ENCODE data around the gene KDR. TPM values are rescaled to one million over a fixed set of nuclear protein-coding genes. Genes with fewer than 3 reads are reported as not detected.

Gene KDR
- total and polyA plus RNA-seq, 4 donors: 6.1 to 39.1 (median 24.6) TPM

DNA sequence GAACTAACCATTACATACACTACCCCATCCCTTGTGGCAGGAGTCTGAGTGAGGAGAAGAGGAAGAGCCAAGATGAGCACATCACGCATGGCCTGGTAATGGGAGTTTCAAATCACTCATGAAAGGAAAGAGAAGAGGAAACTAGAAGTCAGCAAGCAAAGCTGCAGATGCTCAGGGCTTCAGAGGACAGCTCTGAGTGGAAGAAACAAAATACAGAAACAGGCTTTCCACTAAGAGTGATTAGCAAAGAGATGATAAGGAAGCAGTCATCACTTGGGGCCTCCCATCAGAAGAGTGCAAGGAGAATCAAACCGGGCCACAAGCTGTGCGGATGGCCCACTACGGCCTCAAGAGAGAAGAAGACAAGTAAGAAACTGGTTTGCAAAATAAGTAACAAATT is 25.6 kb downstream of the KDR start:
- no peak overlapping the region for H3K4me3 ChIP-seq (ENCODE audit: low read depth in 1 of 3, low read length in 3 of 3)
- TF ChIP-seq FOXA2 (IDR thresholded peaks at IDR 0.05): no peak
- TF ChIP-seq FOXA1 (IDR thresholded peaks at IDR 0.05): no peak
- TF ChIP-seq HNF4G (IDR thresholded peaks at IDR 0.05): no peak
- no peak for TF ChIP-seq NR2F2 (IDR thresholded peaks at IDR 0.05)
- no peak overlapping the region for H3K27ac ChIP-seq (ENCODE audit: low read depth in 1 of 2, low read length in 2 of 2)
- no peaks in the 10 kb centered on the region for H3K4me1 ChIP-seq (ENCODE audit: control insufficient read depth in 4 of 4, insufficient read depth in 4 of 4, low read length in 3 of 4)
- peaks cover 0 to 4% (median 0%) of the 10 kb centered on the region in 4 donors for H3K36me3 ChIP-seq (ENCODE audit: control insufficient read depth in 4 of 4, insufficient read depth in 3 of 4, low read depth in 1 of 4, low read length in 3 of 4)
- DNase-seq (ENCODE audit: low spot score): no peak
- no peaks in the 10 kb centered on the region for H3K27me3 ChIP-seq (ENCODE audit: control insufficient read depth in 4 of 4, insufficient read depth in 4 of 4, low read length in 3 of 4)
- no peaks in the 10 kb centered on the region for H3K9me3 ChIP-seq (ENCODE audit: control insufficient read depth in 4 of 4, low read length in 3 of 4)
- 77% methylated on average over 4 of the region's 4 CpGs for WGBS
- H3K9ac ChIP-seq (ENCODE audit: low read depth in 1 of 2, low read length in 2 of 2): no peak overlapping the region

DNA sequence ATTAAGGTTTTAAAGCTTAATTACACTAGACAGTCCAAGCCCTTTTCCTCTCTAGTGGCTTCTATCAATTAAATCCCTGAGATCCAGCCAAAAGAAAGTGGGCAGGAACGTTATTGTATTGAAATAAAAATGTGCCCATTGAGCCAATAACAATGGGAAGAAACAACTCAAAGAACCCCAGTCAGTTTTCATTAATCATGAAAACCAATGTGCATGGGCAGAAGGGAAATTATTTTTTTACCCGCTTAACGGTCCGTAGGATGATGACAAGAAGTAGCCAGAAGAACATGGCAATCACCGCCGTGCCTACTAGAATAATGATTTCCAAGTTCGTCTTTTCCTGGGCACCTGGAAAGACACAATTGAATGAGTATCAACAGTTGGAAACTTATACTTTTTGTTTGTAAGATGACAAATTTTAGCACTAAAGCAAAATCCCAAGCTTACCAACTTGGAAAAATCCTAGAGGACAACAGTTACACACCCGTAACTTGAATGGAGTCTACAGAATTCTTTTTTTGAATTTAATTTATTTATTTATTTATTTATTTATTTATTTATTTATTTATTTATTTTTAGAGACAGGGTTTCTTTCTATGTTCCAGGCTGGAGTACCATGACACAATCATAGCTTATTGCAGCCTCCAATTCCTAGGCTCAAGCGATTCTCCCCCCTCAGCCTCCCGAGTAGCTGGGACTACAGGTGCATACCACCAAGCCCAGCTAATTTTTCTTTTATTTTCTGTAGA is 26.8 kb downstream of the KDR start:
- H3K27ac ChIP-seq (ENCODE audit: low read depth in 1 of 2, low read length in 2 of 2): no peak overlapping the region
- no peak overlapping the region for H3K4me3 ChIP-seq (ENCODE audit: low read depth in 1 of 3, low read length in 3 of 3)
- 84% methylated on average over 10 of the region's 10 CpGs for WGBS
- no peaks in the 10 kb centered on the region for H3K27me3 ChIP-seq (ENCODE audit: control insufficient read depth in 4 of 4, insufficient read depth in 4 of 4, low read length in 3 of 4)
- TF ChIP-seq EGR1 (IDR thresholded peaks at IDR 0.05; ENCODE audit: low read depth in 2 of 2): peak in 1 of 2 donors; percentile 11
- TF ChIP-seq JUND (IDR thresholded peaks at IDR 0.05): no peak
- DNase-seq (ENCODE audit: low spot score): no peak
- no peaks in the 10 kb centered on the region for H3K9me3 ChIP-seq (ENCODE audit: control insufficient read depth in 4 of 4, low read length in 3 of 4)
- no peaks in the 10 kb centered on the region for H3K4me1 ChIP-seq (ENCODE audit: control insufficient read depth in 4 of 4, insufficient read depth in 4 of 4, low read length in 3 of 4)
- no peaks in the 10 kb centered on the region for H3K36me3 ChIP-seq (ENCODE audit: control insufficient read depth in 4 of 4, insufficient read depth in 3 of 4, low read depth in 1 of 4, low read length in 3 of 4)
- no peak overlapping the region for H3K9ac ChIP-seq (ENCODE audit: low read depth in 1 of 2, low read length in 2 of 2)

DNA sequence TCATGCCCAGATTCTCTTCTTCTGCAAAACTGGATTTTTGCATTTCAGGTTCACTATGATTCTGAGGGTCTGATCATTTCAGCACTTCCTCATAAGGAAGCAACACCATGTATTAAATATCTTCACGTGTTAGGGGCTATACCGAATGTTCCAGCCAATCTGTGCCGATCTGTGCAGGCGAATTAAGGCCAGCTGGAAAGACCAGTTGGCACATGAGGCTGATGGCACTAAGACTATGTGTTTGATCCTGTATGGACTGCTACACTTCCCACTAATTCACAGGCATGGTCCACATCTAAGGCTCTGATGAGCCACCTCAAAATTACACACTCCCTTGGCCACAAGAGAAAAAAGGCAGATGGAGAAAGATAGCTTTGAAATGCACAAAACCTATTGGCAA is 28.8 kb downstream of the KDR start:
- H3K27me3 ChIP-seq (ENCODE audit: control insufficient read depth in 4 of 4, insufficient read depth in 4 of 4, low read length in 3 of 4): no peaks in the 10 kb centered on the region
- WGBS: 77% methylated on average over 4 of the region's 4 CpGs
- H3K4me3 ChIP-seq (ENCODE audit: low read depth in 1 of 3, low read length in 3 of 3): no peak overlapping the region
- no peaks in the 10 kb centered on the region for H3K36me3 ChIP-seq (ENCODE audit: control insufficient read depth in 4 of 4, insufficient read depth in 3 of 4, low read depth in 1 of 4, low read length in 3 of 4)
- H3K27ac ChIP-seq (ENCODE audit: low read depth in 1 of 2, low read length in 2 of 2): no peak overlapping the region
- H3K9me3 ChIP-seq (ENCODE audit: control insufficient read depth in 4 of 4, low read length in 3 of 4): no peaks in the 10 kb centered on the region
- H3K4me1 ChIP-seq (ENCODE audit: control insufficient read depth in 4 of 4, insufficient read depth in 4 of 4, low read length in 3 of 4): no peaks in the 10 kb centered on the region
- TF ChIP-seq, protein P1, sequence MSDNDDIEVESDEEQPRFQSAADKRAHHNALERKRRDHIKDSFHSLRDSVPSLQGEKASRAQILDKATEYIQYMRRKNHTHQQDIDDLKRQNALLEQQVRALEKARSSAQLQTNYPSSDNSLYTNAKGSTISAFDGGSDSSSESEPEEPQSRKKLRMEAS (IDR thresholded peaks at IDR 0.05): no peak
- TF ChIP-seq RAD21 (IDR thresholded peaks at IDR 0.05) (no peak), JUND (IDR thresholded peaks at IDR 0.05) (no peak), GABPA (IDR thresholded peaks at IDR 0.05 in 1 of 2, conservative IDR thresholded peaks at IDR 0.05 in 1 of 2) (no peak), HNF4G (IDR thresholded peaks at IDR 0.05) (no peak), SP1 (IDR thresholded peaks at IDR 0.05) (no peak), YY1 (IDR thresholded peaks at IDR 0.05) (no peak), CTCF (IDR thresholded peaks at IDR 0.05; ENCODE audit: low read depth, low read length, missing input control) (no peak), FOXA2 (IDR thresholded peaks at IDR 0.05) (no peak), NR2F2 (IDR thresholded peaks at IDR 0.05) (no peak), HNF4A (conservative IDR thresholded peaks at IDR 0.05) (no peak)
- TF ChIP-seq, protein P2, sequence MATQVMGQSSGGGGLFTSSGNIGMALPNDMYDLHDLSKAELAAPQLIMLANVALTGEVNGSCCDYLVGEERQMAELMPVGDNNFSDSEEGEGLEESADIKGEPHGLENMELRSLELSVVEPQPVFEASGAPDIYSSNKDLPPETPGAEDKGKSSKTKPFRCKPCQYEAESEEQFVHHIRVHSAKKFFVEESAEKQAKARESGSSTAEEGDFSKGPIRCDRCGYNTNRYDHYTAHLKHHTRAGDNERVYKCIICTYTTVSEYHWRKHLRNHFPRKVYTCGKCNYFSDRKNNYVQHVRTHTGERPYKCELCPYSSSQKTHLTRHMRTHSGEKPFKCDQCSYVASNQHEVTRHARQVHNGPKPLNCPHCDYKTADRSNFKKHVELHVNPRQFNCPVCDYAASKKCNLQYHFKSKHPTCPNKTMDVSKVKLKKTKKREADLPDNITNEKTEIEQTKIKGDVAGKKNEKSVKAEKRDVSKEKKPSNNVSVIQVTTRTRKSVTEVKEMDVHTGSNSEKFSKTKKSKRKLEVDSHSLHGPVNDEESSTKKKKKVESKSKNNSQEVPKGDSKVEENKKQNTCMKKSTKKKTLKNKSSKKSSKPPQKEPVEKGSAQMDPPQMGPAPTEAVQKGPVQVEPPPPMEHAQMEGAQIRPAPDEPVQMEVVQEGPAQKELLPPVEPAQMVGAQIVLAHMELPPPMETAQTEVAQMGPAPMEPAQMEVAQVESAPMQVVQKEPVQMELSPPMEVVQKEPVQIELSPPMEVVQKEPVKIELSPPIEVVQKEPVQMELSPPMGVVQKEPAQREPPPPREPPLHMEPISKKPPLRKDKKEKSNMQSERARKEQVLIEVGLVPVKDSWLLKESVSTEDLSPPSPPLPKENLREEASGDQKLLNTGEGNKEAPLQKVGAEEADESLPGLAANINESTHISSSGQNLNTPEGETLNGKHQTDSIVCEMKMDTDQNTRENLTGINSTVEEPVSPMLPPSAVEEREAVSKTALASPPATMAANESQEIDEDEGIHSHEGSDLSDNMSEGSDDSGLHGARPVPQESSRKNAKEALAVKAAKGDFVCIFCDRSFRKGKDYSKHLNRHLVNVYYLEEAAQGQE (IDR thresholded peaks at IDR 0.05): no peak
- no peak for DNase-seq (ENCODE audit: low spot score)
- H3K9ac ChIP-seq (ENCODE audit: low read depth in 1 of 2, low read length in 2 of 2): no peak overlapping the region
